Breast epithelium (tissue), 3 donors: ENCODE results near the gene RPL23.

ENCODE experiments used
- POLR2A ChIP-seq: fragments of 450-650 bp; IDR thresholded peaks from one replicate; pipeline ENCODE4 v1.6.1; 2016; ENCODE audit warnings: antibody characterized with exemption, mild to moderate bottlenecking, moderate library complexity
- POLR2AphosphoS5 ChIP-seq, 3 donors: sonication (generic); formaldehyde crosslinking; IDR thresholded peaks; one replicate each; pipeline ENCODE4 v1.6.1; 2017; ENCODE audit warnings: antibody characterized with exemption in 3 of 3
- TF ChIP-seq, protein P1 (sequence below), 3 donors: fragments of 450-650 bp; IDR thresholded peaks; one replicate each; pipeline ENCODE4 v1.5.1; 2016 to 2017; ENCODE audit warnings: antibody characterized with exemption in 3 of 3, mild to moderate bottlenecking in 3 of 3, moderate library complexity in 3 of 3

DNA sequence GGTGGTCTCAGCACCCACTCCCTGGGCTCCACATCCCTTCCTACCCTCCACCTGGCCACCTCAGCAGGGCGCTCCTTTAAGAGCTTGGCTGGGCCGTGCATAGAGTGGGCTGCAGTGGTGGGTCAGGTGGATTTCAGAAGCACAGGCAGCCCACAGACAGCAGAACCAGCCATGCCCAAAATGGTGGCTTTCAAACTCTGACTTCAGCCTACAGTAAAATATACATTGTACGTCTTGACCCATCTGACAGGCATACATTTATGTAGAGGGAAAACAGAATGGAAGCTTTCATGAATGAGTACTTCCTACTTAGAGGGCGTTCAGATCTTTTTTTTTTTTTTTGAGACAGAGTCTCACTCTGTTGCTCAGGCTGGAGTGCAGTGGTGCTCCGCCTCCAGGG lies 45.9 kb upstream of the RPL23 start:
- TF ChIP-seq, protein P1, sequence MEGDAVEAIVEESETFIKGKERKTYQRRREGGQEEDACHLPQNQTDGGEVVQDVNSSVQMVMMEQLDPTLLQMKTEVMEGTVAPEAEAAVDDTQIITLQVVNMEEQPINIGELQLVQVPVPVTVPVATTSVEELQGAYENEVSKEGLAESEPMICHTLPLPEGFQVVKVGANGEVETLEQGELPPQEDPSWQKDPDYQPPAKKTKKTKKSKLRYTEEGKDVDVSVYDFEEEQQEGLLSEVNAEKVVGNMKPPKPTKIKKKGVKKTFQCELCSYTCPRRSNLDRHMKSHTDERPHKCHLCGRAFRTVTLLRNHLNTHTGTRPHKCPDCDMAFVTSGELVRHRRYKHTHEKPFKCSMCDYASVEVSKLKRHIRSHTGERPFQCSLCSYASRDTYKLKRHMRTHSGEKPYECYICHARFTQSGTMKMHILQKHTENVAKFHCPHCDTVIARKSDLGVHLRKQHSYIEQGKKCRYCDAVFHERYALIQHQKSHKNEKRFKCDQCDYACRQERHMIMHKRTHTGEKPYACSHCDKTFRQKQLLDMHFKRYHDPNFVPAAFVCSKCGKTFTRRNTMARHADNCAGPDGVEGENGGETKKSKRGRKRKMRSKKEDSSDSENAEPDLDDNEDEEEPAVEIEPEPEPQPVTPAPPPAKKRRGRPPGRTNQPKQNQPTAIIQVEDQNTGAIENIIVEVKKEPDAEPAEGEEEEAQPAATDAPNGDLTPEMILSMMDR (IDR thresholded peaks at IDR 0.05): no peak
- no peak for TF ChIP-seq POLR2A
- no peak for TF ChIP-seq POLR2AphosphoS5 (IDR thresholded peaks at IDR 0.05)
